OCI-LY7 (cell line): ENCODE data around the gene LPIN2. TPM values are rescaled to one million over a fixed set of nuclear protein-coding genes. Genes with fewer than 3 reads are reported as not detected.

Experiments used
- BruUV-seq: library from RNA; stranded (reverse); fragments of 400-500 nt; replicated peaks from 2 replicates; lab custom pipeline; 2021; lab: Mats Ljungman, UMichigan
- CTCF ChIA-PET: fragments of 300-600 bp; sonication (Branson Sonifier 250); formaldehyde crosslinking; loops from one replicate; lab custom pipeline; 2022; ENCODE audit warnings: antibody characterized with exemption; ENCODE audit not compliant: unreplicated experiment; lab: Charles Lee
- POLR2A ChIA-PET: fragments of 300-600 bp; sonication (Branson Sonifier 250); formaldehyde crosslinking; loops from one replicate; lab custom pipeline; 2022; ENCODE audit warnings: antibody characterized with exemption; lab: Charles Lee
- DNase-seq: peaks from one replicate; pipeline ENCODE4 v3.0.0-alpha.2; 2015; ENCODE audit warnings: low spot score
- H2AFZ ChIP-seq: fragments of 200-600 bp; sonication (generic), shearing (Covaris generic); 2 replicates; pipeline ENCODE4 v1.6.1; 2014; ENCODE audit warnings: mild to moderate bottlenecking, antibody characterized with exemption, low read length, moderate library complexity
- H3K27ac ChIP-seq: fragments of 200-600 bp; sonication (generic); 2 replicates; pipeline ENCODE4 v1.5.1; 2014; ENCODE audit warnings: mixed run types, low read depth, mild to moderate bottlenecking, moderate library complexity, low read length, inconsistent platforms; ENCODE audit not compliant: poor library complexity, severe bottlenecking
- H3K36me3 ChIP-seq: fragments of 200-600 bp; sonication (generic); 2 replicates; pipeline ENCODE4 v1.6.1; 2014; ENCODE audit warnings: mild to moderate bottlenecking, antibody characterized with exemption, low read length, moderate library complexity, mixed read lengths; ENCODE audit not compliant: insufficient read depth
- H3K4me1 ChIP-seq: fragments of 200-600 bp; sonication (generic); 2 replicates; pipeline ENCODE4 v1.5.1; 2014; ENCODE audit warnings: mild to moderate bottlenecking, low read length; ENCODE audit not compliant: insufficient read depth, poor library complexity, severe bottlenecking
- H3K4me2 ChIP-seq: fragments of 200-600 bp; sonication (generic); 2 replicates; pipeline ENCODE4 v1.6.1; 2014; ENCODE audit warnings: mild to moderate bottlenecking, low read length
- H3K4me3 ChIP-seq: fragments of 200-600 bp; sonication (generic); 2 replicates; pipeline ENCODE4 v1.5.1; 2014; ENCODE audit warnings: mild to moderate bottlenecking, low read depth, low read length; ENCODE audit not compliant: poor library complexity, severe bottlenecking
- H3K79me2 ChIP-seq: fragments of 200-600 bp; sonication (generic); 2 replicates; pipeline ENCODE4 v1.6.1; 2016; ENCODE audit warnings: low read depth, mild to moderate bottlenecking, low read length, moderate library complexity, mixed read lengths; ENCODE audit not compliant: insufficient read depth
- H3K9me2 ChIP-seq: fragments of 200-600 bp; sonication (generic); 2 replicates; pipeline ENCODE4 v1.6.1; 2016; ENCODE audit warnings: mild to moderate bottlenecking, low read length, mixed read lengths; ENCODE audit not compliant: insufficient read depth
- H3K9me3 ChIP-seq: fragments of 200-600 bp; sonication (generic); 2 replicates; pipeline ENCODE4 v1.6.1; 2014; ENCODE audit warnings: mild to moderate bottlenecking, mixed run types, low read length, mixed read lengths
- H4K20me1 ChIP-seq: fragments of 200-600 bp; sonication (generic); 2 replicates; pipeline ENCODE4 v1.6.1; 2014; ENCODE audit warnings: mild to moderate bottlenecking, antibody characterized with exemption, low read length, moderate library complexity, mixed read lengths; ENCODE audit not compliant: insufficient read depth
- EZH2phosphoT487 ChIP-seq: fragments of 200-600 bp; sonication (generic); IDR thresholded peaks from 2 replicates; pipeline ENCODE4 v1.6.1; 2018; ENCODE audit warnings: low read depth, borderline replicate concordance, mild to moderate bottlenecking, mixed run types, antibody characterized with exemption, low read length, moderate library complexity, mixed read lengths
- intact Hi-C: fragments of 100-400 bp; cut with micrococcal nuclease; formaldehyde crosslinking; loops from one replicate; pipeline ENCODE4 v1.10.0; 2022; ENCODE audit not compliant: unreplicated experiment
- total RNA-seq, 2 experiments: library from RNA; depleted of rRNA in 1 of 2; stranded (reverse); fragments of >200 nt in 1 of 2; shearing (Covaris generic) in 1 of 2; gene quantifications; 2 replicates each; pipeline ENCODE4 v1.2.3, GENCODE V29; 2014 to 2022
- TF ChIP-seq, protein P1 (sequence below): fragments of 200-600 bp; sonication (generic); conservative IDR thresholded peaks from 2 replicates; pipeline ENCODE4 v1.5.1; 2014; ENCODE audit warnings: mild to moderate bottlenecking, antibody characterized with exemption, low read length, moderate library complexity, mixed read lengths

Gene LPIN2
- total RNA-seq, 2 experiments from 2014 or later = 18.9 to 20.1 TPM

DNA sequence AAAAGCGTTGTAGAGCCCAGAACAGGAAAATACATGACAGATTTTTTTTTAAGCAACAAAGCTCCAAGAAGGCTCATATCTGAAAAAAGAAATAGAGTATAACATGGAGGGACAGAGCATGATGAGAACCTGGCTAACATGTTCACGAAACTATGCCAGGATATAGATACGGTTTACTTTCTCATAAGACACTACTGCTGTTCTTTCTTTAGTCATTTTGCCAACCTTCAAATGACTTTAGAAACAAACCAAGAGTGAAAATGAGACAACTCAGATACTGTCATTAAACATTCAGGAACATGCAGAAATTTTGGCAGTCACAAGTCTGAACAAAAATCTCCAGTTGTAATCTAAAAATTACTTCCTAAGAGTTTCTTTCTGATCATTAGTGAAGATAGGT is 14.3 kb downstream of the LPIN2 start:
- H3K27ac ChIP-seq = no peak overlapping the region
- H3K4me1 ChIP-seq = peaks cover 22% of the 10 kb centered on the region

DNA sequence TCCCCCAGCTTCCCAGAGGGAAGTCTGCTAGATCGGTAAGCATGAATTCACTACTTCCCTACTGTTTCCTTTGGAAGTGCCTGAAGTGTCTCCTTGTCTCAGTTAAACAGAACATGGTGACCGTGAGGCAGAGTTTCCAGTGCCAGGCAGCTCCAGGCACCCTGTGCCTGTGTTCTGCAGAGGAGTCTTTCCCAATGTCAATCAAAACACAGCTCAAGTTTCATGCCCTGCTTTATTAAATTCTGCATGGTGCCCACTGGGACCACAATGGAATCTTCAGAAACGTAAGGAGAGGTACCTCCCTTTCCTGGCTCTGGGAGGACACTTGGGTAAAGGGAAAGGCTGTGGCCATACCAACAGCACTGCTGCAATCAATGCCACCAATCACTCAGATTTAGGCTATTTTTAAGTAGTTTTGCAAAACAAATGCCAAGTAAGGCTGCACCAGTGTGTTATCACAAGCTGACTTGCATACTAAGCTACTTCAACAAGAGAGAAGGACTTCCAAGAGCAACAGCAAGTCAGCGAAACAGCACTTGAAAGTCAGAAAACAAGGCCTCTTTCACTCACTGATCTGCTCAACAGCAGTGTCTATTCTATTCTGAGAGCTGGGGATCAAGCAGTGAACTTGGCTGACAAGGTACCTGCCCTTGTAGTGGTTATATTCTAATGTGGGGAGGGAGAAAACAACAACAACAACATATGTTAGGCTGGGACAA is 14.9 kb downstream of the LPIN2 start:
- TF ChIP-seq, protein P1, sequence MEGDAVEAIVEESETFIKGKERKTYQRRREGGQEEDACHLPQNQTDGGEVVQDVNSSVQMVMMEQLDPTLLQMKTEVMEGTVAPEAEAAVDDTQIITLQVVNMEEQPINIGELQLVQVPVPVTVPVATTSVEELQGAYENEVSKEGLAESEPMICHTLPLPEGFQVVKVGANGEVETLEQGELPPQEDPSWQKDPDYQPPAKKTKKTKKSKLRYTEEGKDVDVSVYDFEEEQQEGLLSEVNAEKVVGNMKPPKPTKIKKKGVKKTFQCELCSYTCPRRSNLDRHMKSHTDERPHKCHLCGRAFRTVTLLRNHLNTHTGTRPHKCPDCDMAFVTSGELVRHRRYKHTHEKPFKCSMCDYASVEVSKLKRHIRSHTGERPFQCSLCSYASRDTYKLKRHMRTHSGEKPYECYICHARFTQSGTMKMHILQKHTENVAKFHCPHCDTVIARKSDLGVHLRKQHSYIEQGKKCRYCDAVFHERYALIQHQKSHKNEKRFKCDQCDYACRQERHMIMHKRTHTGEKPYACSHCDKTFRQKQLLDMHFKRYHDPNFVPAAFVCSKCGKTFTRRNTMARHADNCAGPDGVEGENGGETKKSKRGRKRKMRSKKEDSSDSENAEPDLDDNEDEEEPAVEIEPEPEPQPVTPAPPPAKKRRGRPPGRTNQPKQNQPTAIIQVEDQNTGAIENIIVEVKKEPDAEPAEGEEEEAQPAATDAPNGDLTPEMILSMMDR = no peak
- TF ChIP-seq EZH2phosphoT487 = no peak
- POLR2A ChIA-PET = interaction anchor here (0.6 to 0.8 kb wide), 3 partner anchors 40 to 664 kb away, joined by 3 read pairs; no protein-coding TSS in a partner anchor
- intact Hi-C loops = no loop called here
- Histone ChIP-seq H3K79me2 (peaks cover 5% of the 10 kb centered on the region; the same call in 1 of the 2 replicates), H4K20me1 (no peaks in the 10 kb centered on the region), H3K4me2 (no peak overlapping the region), H3K4me3 (no peak overlapping the region), H3K27ac (no peak overlapping the region), H3K9me3 (no peaks in the 10 kb centered on the region), H3K9me2 (no peaks in the 10 kb centered on the region), H3K36me3 (peaks cover 29% of the 10 kb centered on the region), H3K4me1 (peaks cover 22% of the 10 kb centered on the region), H2AFZ (no peak overlapping the region)
- DNase-seq = no peak
- no TSS peak for BruUV-seq
- CTCF ChIA-PET = no interaction called here

More for the DNA sequence above, 14.3 kb downstream of the LPIN2 start:
- TF ChIP-seq EZH2phosphoT487 = no peak
- TF ChIP-seq, protein P1 = no peak
- BruUV-seq = no TSS peak
- H3K4me3 ChIP-seq = no peak overlapping the region
- H3K36me3 ChIP-seq = peaks cover 36% of the 10 kb centered on the region
- H3K4me2 ChIP-seq = no peak overlapping the region
- H3K79me2 ChIP-seq = peaks cover 5% of the 10 kb centered on the region; the same call in 1 of the 2 replicates
- H2AFZ ChIP-seq = no peak overlapping the region
- DNase-seq = no peak
- intact Hi-C loops = no loop called here
- H3K9me3 ChIP-seq = no peaks in the 10 kb centered on the region
- ChIA-PET CTCF (no interaction called here), POLR2A (no interaction called here)
- no peaks in the 10 kb centered on the region for H4K20me1 ChIP-seq
- H3K9me2 ChIP-seq = no peaks in the 10 kb centered on the region

DNA sequence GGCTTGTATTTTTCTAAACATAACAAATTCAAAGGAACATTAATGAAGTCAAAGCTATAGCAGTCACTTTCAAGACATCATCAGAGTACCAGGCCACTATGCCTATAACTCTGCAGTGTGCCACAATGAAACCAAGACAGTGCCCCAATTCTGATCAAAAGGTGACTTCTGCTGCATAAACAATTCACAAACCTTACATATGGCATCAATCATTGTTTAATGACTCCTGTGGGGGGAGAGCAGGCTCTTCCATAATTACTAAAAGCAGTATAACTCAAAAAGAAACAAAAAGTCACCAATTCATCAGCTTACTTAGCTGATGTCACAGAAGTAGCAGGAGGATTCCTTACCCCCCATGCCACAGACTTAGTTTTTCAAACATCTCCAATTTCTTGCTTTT is 15.5 kb downstream of the LPIN2 start:
- no peak for DNase-seq
- ChIA-PET POLR2A (interaction anchor here (0.6 to 0.8 kb wide), 3 partner anchors 40 to 664 kb away, joined by 3 read pairs; no protein-coding TSS in a partner anchor), CTCF (no interaction called here)
- H3K4me1 ChIP-seq = peaks cover 22% of the 10 kb centered on the region
- peaks cover 23% of the 10 kb centered on the region for H3K36me3 ChIP-seq
- no peak overlapping the region for H2AFZ ChIP-seq
- TF ChIP-seq, protein P1 = no peak
- TF ChIP-seq EZH2phosphoT487 = no peak
- H3K27ac ChIP-seq = no peak overlapping the region
- H3K4me2 ChIP-seq = no peak overlapping the region
- no peak overlapping the region for H3K4me3 ChIP-seq
- intact Hi-C loops = no loop called here
- peaks cover 5% of the 10 kb centered on the region; the same call in 1 of the 2 replicates for H3K79me2 ChIP-seq
- H4K20me1 ChIP-seq = no peaks in the 10 kb centered on the region
- no TSS peak for BruUV-seq
- H3K9me2 ChIP-seq = no peaks in the 10 kb centered on the region
- no peaks in the 10 kb centered on the region for H3K9me3 ChIP-seq
